Liver (tissue), 9 donors: ENCODE measurements around the gene MRAP2. TPM values are rescaled to one million over a fixed set of nuclear protein-coding genes. Genes with fewer than 3 reads are reported as not detected.

Experiments used
- DNase-seq: peaks from one replicate; pipeline ENCODE4 v3.0.0-alpha.2; 2017; ENCODE audit warnings: low spot score
- H3K27ac ChIP-seq, 2 donors: one replicate each; pipeline ENCODE4 v1.7.0; 2013; ENCODE audit warnings: inconsistent platforms in 2 of 2, low read length in 2 of 2, control low read depth in 1 of 2, low read depth in 1 of 2, mild to moderate bottlenecking in 1 of 2
- H3K27me3 ChIP-seq, 4 donors: one replicate each; pipeline versions ENCODE4 v1.6.1 to v1.7.0; 2013; ENCODE audit warnings: low read length in 3 of 4, inconsistent platforms in 1 of 4, mild to moderate bottlenecking in 1 of 4, moderate library complexity in 1 of 4; ENCODE audit not compliant: control insufficient read depth in 4 of 4, insufficient read depth in 4 of 4
- H3K36me3 ChIP-seq, 4 donors: one replicate each; pipeline versions ENCODE4 v1.6.1 to v1.7.0; 2013; ENCODE audit warnings: low read length in 3 of 4, mild to moderate bottlenecking in 3 of 4, low read depth in 1 of 4, moderate library complexity in 1 of 4; ENCODE audit not compliant: control insufficient read depth in 4 of 4, insufficient read depth in 3 of 4
- H3K4me1 ChIP-seq, 4 donors: one replicate each; pipeline versions ENCODE4 v1.6.1 to v1.7.0; 2013; ENCODE audit warnings: low read length in 3 of 4, mild to moderate bottlenecking in 3 of 4, moderate library complexity in 1 of 4; ENCODE audit not compliant: control insufficient read depth in 4 of 4, insufficient read depth in 4 of 4
- H3K4me3 ChIP-seq, 3 donors: one replicate each; pipeline versions ENCODE4 v1.6.1 to v1.7.0; 2013; ENCODE audit warnings: low read length in 3 of 3, control low read depth in 1 of 3, low read depth in 1 of 3, mild to moderate bottlenecking in 1 of 3
- H3K9ac ChIP-seq, 2 donors: one replicate each; pipeline ENCODE4 v1.7.0; 2013; ENCODE audit warnings: low read length in 2 of 2, mild to moderate bottlenecking in 2 of 2, moderate library complexity in 2 of 2, control low read depth in 1 of 2, low read depth in 1 of 2
- H3K9me3 ChIP-seq, 4 donors: one replicate each; pipeline versions ENCODE4 v1.6.1 to v1.7.0; 2013; ENCODE audit warnings: low read length in 3 of 4; ENCODE audit not compliant: control insufficient read depth in 4 of 4
- CTCF ChIP-seq: fragments of 150-350 bp; IDR thresholded peaks from 2 replicates; pipeline ENCODE4 v1.5.1; 2017; ENCODE audit warnings: improper control_type of control experiment, low read depth, low read length; ENCODE audit not compliant: missing input control
- EGR1 ChIP-seq, 2 donors: IDR thresholded peaks; 2 replicates each; pipeline ENCODE4 v1.6.1; 2016 to 2018; ENCODE audit warnings: antibody characterized with exemption in 2 of 2, low read depth in 2 of 2
- FOXA1 ChIP-seq: IDR thresholded peaks from 2 replicates; pipeline ENCODE4 v1.6.1; 2016; ENCODE audit warnings: antibody characterized with exemption
- FOXA2 ChIP-seq: IDR thresholded peaks from 2 replicates; pipeline ENCODE4 v1.6.1; 2016; ENCODE audit warnings: antibody characterized with exemption
- GABPA ChIP-seq, 2 donors: IDR thresholded peaks in 1 of 2; conservative IDR thresholded peaks in 1 of 2; 2 replicates each; pipeline ENCODE4 v1.6.1; 2016; ENCODE audit warnings: antibody characterized with exemption in 2 of 2, mild to moderate bottlenecking in 1 of 2, moderate library complexity in 1 of 2
- HNF4A ChIP-seq, 2 donors: conservative IDR thresholded peaks; 2 replicates each; pipeline ENCODE4 v1.6.1; 2016; ENCODE audit warnings: antibody characterized with exemption in 2 of 2, mild to moderate bottlenecking in 2 of 2
- HNF4G ChIP-seq: IDR thresholded peaks from 2 replicates; pipeline ENCODE4 v1.6.1; 2016; ENCODE audit warnings: antibody characterized with exemption
- JUND ChIP-seq, 2 donors: IDR thresholded peaks; 2 replicates each; pipeline ENCODE4 v1.6.1; 2016; ENCODE audit warnings: antibody characterized with exemption in 2 of 2
- NR2F2 ChIP-seq: IDR thresholded peaks from 2 replicates; pipeline ENCODE4 v1.6.1; 2016; ENCODE audit warnings: antibody characterized with exemption
- RAD21 ChIP-seq, 2 donors: IDR thresholded peaks; 2 replicates each; pipeline ENCODE4 v1.6.1; 2016; ENCODE audit warnings: antibody characterized with exemption in 2 of 2, mild to moderate bottlenecking in 2 of 2
- RXRA ChIP-seq, 2 donors: IDR thresholded peaks; 2 replicates each; pipeline ENCODE4 v1.6.1; 2017 to 2018; ENCODE audit warnings: antibody characterized with exemption in 2 of 2, mild to moderate bottlenecking in 1 of 2
- SP1 ChIP-seq: IDR thresholded peaks from 2 replicates; pipeline ENCODE4 v1.6.1; 2018; ENCODE audit warnings: antibody characterized with exemption, mild to moderate bottlenecking
- TAF1 ChIP-seq: conservative IDR thresholded peaks from 2 replicates; pipeline ENCODE4 v1.6.1; 2016; ENCODE audit warnings: antibody characterized with exemption, mild to moderate bottlenecking
- YY1 ChIP-seq: IDR thresholded peaks from 2 replicates; pipeline ENCODE4 v1.6.1; 2016; ENCODE audit warnings: antibody characterized with exemption, mild to moderate bottlenecking
- WGBS: extraction: QIAGEN DNeasy Blood & Tissue Kit; methylation state at CpG from one replicate; pipeline ENCODE4 v1.1.7; 2013; 5-methylcytosine and 5-hydroxymethylcytosine counted together
- polyA plus RNA-seq, 2 donors: library from polyadenylated mRNA; stranded (reverse) in 1 of 2; unstranded in 1 of 2; fragments of 200-250 nt in 1 of 2; fragments of >200 nt in 1 of 2; fragmentation: Nextera tagmentation in 1 of 2; extraction: Ambion mirVana in 1 of 2; gene quantifications; one replicate each; pipeline versions ENCODE4 v1.2.1 to v1.2.3, GENCODE V29; 2013 to 2015
- total RNA-seq, 2 donors: library from RNA; depleted of rRNA; stranded (reverse); fragments of >200 nt; gene quantifications; one replicate each; pipeline ENCODE4 v1.2.3, GENCODE V29; 2014
- TF ChIP-seq, protein P1 (sequence below): IDR thresholded peaks from 2 replicates; pipeline ENCODE4 v1.6.1; 2016; ENCODE audit warnings: antibody characterized with exemption
- TF ChIP-seq, protein P2 (sequence below): IDR thresholded peaks from 2 replicates; pipeline ENCODE4 v1.6.1; 2016; ENCODE audit warnings: antibody characterized with exemption
- TF ChIP-seq, protein P3 (sequence below): IDR thresholded peaks from 2 replicates; pipeline ENCODE4 v1.6.1; 2016; ENCODE audit warnings: antibody characterized with exemption
- TF ChIP-seq, protein P4 (sequence below): IDR thresholded peaks from 2 replicates; pipeline ENCODE4 v1.6.1; 2016; ENCODE audit warnings: antibody characterized with exemption, mild to moderate bottlenecking
- donor health status: healthy.
- donor health status: healthy.
- donor health status: healthy.
- donor health status: healthy.
- donor health status: healthy.

MRAP2 gene
- total and polyA plus RNA-seq, 4 donors, result 0.05 to 0.51 (median 0.08) TPM; not detected in 1

GRCh38 chr6:84052883-84053241 lies 19.3 kb downstream of the MRAP2 start:
- no peak overlapping the region for H3K27ac ChIP-seq
- H3K4me3 ChIP-seq, result no peak overlapping the region
- TF ChIP-seq GABPA (IDR thresholded peaks at IDR 0.05 in 1 of 2, conservative IDR thresholded peaks at IDR 0.05 in 1 of 2) (no peak), EGR1 (IDR thresholded peaks at IDR 0.05; ENCODE audit: low read depth in 2 of 2) (no peak), FOXA1 (no peak), SP1 (no peak), FOXA2 (no peak), JUND (IDR thresholded peaks at IDR 0.05) (no peak), YY1 (no peak), HNF4G (no peak), CTCF (no peak), HNF4A (conservative IDR thresholded peaks at IDR 0.05) (no peak), TAF1 (no peak), NR2F2 (no peak), RAD21 (IDR thresholded peaks at IDR 0.05) (no peak), RXRA (IDR thresholded peaks at IDR 0.05) (no peak)
- TF ChIP-seq, protein P1, sequence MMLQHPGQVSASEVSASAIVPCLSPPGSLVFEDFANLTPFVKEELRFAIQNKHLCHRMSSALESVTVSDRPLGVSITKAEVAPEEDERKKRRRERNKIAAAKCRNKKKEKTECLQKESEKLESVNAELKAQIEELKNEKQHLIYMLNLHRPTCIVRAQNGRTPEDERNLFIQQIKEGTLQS, result no peak
- TF ChIP-seq, protein P2, sequence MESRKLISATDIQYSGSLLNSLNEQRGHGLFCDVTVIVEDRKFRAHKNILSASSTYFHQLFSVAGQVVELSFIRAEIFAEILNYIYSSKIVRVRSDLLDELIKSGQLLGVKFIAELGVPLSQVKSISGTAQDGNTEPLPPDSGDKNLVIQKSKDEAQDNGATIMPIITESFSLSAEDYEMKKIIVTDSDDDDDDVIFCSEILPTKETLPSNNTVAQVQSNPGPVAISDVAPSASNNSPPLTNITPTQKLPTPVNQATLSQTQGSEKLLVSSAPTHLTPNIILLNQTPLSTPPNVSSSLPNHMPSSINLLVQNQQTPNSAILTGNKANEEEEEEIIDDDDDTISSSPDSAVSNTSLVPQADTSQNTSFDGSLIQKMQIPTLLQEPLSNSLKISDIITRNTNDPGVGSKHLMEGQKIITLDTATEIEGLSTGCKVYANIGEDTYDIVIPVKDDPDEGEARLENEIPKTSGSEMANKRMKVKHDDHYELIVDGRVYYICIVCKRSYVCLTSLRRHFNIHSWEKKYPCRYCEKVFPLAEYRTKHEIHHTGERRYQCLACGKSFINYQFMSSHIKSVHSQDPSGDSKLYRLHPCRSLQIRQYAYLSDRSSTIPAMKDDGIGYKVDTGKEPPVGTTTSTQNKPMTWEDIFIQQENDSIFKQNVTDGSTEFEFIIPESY, result no peak
- TF ChIP-seq, protein P3, sequence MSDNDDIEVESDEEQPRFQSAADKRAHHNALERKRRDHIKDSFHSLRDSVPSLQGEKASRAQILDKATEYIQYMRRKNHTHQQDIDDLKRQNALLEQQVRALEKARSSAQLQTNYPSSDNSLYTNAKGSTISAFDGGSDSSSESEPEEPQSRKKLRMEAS, result no peak
- TF ChIP-seq, protein P4, sequence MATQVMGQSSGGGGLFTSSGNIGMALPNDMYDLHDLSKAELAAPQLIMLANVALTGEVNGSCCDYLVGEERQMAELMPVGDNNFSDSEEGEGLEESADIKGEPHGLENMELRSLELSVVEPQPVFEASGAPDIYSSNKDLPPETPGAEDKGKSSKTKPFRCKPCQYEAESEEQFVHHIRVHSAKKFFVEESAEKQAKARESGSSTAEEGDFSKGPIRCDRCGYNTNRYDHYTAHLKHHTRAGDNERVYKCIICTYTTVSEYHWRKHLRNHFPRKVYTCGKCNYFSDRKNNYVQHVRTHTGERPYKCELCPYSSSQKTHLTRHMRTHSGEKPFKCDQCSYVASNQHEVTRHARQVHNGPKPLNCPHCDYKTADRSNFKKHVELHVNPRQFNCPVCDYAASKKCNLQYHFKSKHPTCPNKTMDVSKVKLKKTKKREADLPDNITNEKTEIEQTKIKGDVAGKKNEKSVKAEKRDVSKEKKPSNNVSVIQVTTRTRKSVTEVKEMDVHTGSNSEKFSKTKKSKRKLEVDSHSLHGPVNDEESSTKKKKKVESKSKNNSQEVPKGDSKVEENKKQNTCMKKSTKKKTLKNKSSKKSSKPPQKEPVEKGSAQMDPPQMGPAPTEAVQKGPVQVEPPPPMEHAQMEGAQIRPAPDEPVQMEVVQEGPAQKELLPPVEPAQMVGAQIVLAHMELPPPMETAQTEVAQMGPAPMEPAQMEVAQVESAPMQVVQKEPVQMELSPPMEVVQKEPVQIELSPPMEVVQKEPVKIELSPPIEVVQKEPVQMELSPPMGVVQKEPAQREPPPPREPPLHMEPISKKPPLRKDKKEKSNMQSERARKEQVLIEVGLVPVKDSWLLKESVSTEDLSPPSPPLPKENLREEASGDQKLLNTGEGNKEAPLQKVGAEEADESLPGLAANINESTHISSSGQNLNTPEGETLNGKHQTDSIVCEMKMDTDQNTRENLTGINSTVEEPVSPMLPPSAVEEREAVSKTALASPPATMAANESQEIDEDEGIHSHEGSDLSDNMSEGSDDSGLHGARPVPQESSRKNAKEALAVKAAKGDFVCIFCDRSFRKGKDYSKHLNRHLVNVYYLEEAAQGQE, result no peak
- 59% methylated on average over 7 of the region's 7 CpGs for WGBS
- H3K27me3 ChIP-seq, result peaks cover 0 to 4% (median 0%) of the 10 kb centered on the region in 4 donors
- no peaks in the 10 kb centered on the region for H3K4me1 ChIP-seq
- no peak overlapping the region for H3K9ac ChIP-seq
- DNase-seq, result no peak
- H3K36me3 ChIP-seq, result no peaks in the 10 kb centered on the region
- H3K9me3 ChIP-seq, result no peaks in the 10 kb centered on the region
